ENCODE data around the gene TTLL7.

DNA sequence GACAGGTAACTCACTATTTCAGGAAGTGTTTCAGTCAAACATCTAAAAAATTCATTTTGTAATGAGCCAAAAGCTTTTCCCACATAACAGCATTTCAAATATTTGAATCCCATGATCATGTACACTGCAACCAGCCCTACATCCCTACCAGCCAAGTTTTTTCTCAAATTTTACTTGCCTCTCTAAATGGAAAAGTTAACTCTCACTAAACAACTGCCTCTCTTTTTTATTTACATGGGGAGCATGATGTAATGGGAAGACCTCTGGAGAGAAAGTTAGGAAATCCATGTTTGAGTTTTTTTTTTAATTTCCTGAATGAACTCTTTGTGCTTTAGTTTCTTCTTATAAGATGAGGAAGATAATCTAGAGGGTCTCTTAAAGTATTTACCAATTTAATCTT lies 70.5 kb downstream of the TTLL7 start:
- TF ChIP-seq, protein P1, sequence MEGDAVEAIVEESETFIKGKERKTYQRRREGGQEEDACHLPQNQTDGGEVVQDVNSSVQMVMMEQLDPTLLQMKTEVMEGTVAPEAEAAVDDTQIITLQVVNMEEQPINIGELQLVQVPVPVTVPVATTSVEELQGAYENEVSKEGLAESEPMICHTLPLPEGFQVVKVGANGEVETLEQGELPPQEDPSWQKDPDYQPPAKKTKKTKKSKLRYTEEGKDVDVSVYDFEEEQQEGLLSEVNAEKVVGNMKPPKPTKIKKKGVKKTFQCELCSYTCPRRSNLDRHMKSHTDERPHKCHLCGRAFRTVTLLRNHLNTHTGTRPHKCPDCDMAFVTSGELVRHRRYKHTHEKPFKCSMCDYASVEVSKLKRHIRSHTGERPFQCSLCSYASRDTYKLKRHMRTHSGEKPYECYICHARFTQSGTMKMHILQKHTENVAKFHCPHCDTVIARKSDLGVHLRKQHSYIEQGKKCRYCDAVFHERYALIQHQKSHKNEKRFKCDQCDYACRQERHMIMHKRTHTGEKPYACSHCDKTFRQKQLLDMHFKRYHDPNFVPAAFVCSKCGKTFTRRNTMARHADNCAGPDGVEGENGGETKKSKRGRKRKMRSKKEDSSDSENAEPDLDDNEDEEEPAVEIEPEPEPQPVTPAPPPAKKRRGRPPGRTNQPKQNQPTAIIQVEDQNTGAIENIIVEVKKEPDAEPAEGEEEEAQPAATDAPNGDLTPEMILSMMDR (IDR thresholded peaks at IDR 0.05): no peak
- TF ChIP-seq POLR2AphosphoS5 (IDR thresholded peaks at IDR 0.05; ENCODE audit: insufficient read depth in 1 of 2, low read depth in 1 of 2): no peak

All from vagina (tissue), 2 donors.